A549 (cell line): ENCODE measurements around the gene AAK1. TPM values are rescaled to one million over a fixed set of nuclear protein-coding genes. Genes with fewer than 3 reads are reported as not detected.

Experiments used
- ATAC-seq, 2 experiments: fragments of 200-7000 bp in 1 of 2; fragments of >200 bp in 1 of 2; cut with Nextera tagmentation in 1 of 2; cut with Tn5 transposase in 1 of 2; 3 replicates each; pipeline versions ENCODE4 v1.8.0 to v1.9.1; 2018 to 2020; ENCODE audit warnings: mild to moderate bottlenecking in 1 of 2, moderate library complexity in 1 of 2
- CTCF ChIA-PET: fragments of 300-600 bp; sonication (Branson Sonifier 250); formaldehyde crosslinking; extraction: SDS; loops from one replicate; lab custom pipeline; 2021; ENCODE audit warnings: antibody characterized with exemption, inconsistent platforms; lab: Yijun Ruan, JAX
- POLR2A ChIA-PET: fragments of 350-600 bp; formaldehyde crosslinking; extraction: SDS; loops from one replicate; lab custom pipeline; 2021; ENCODE audit warnings: antibody characterized with exemption, inconsistent platforms; lab: Yijun Ruan, JAX
- DNase-seq, 2 experiments: peaks; one replicate each; pipeline versions ENCODE4 v3.0.0 to v3.0.0-alpha.2; 2011 to 2016; ENCODE audit warnings: low read depth in 1 of 2, low spot score in 1 of 2
- FAIRE-seq: peaks from 2 replicates; lab custom pipeline; 2011; peaks lifted over from hg19 to GRCh38; lab: Jason Lieb, UNC
- H3K27ac ChIP-seq, 2 experiments: fragments of >200 bp; sonication (Bioruptor Twin); formaldehyde crosslinking; 3 replicates each; pipeline ENCODE4 v1.5.1; 2016 to 2017
- H3K4me1 ChIP-seq: fragments of >200 bp; sonication (Bioruptor Twin); formaldehyde crosslinking; 3 replicates; pipeline ENCODE4 v1.6.1; 2016
- H3K4me2 ChIP-seq: fragments of >200 bp; sonication (Bioruptor Twin); formaldehyde crosslinking; 3 replicates; pipeline ENCODE4 v1.6.1; 2016
- H3K4me3 ChIP-seq: fragments of >200 bp; sonication (Bioruptor Twin); formaldehyde crosslinking; 3 replicates; pipeline ENCODE4 v1.5.1; 2016
- H3K9me3 ChIP-seq: fragments of >200 bp; sonication (Bioruptor Twin); formaldehyde crosslinking; 3 replicates; pipeline ENCODE4 v1.6.1; 2016
- BHLHE40 ChIP-seq: IDR thresholded peaks from 2 replicates; pipeline ENCODE4 v1.6.1; 2012; ENCODE audit warnings: low read depth, low read length, inconsistent platforms
- EHF ChIP-seq: fragments of 250-450 bp; sonication (Bioruptor Pico); IDR thresholded peaks from 2 replicates; pipeline ENCODE4 v1.5.0; 2020; ENCODE audit warnings: mild to moderate bottlenecking
- EHMT2 ChIP-seq: fragments of 200-600 bp; sonication (generic); IDR thresholded peaks from 2 replicates; pipeline ENCODE4 v1.6.1; 2016; ENCODE audit warnings: antibody characterized with exemption, low read depth, mild to moderate bottlenecking, moderate library complexity
- FOSB ChIP-seq: fragments of 250-450 bp; sonication (Bioruptor Pico); IDR thresholded peaks from 2 replicates; pipeline ENCODE4 v1.5.0; 2020; ENCODE audit warnings: mild to moderate bottlenecking, moderate library complexity
- FOSL2 ChIP-seq, 2 experiments: fragments of 450-650 bp in 1 of 2; fragments of >200 bp in 1 of 2; sonication (Bioruptor Twin) in 1 of 2; formaldehyde crosslinking; IDR thresholded peaks; 2 replicates each; pipeline versions ENCODE4 v1.5.0 to v1.6.1; 2016 to 2020; ENCODE audit warnings: mild to moderate bottlenecking in 1 of 2, moderate library complexity in 1 of 2
- GATA3 ChIP-seq: IDR thresholded peaks from 2 replicates; pipeline ENCODE4 v1.6.1; 2012; ENCODE audit warnings: borderline replicate concordance
- HDAC2 ChIP-seq: fragments of 200-600 bp; sonication (generic); IDR thresholded peaks from 2 replicates; pipeline ENCODE4 v1.6.1; 2016
- HOXB13 ChIP-seq: fragments of 250-450 bp; sonication (Bioruptor Pico); IDR thresholded peaks from 2 replicates; pipeline ENCODE4 v1.5.0; 2020; ENCODE audit warnings: low read depth, mild to moderate bottlenecking, moderate library complexity
- HOXB5 ChIP-seq: fragments of 250-450 bp; sonication (Bioruptor Pico); IDR thresholded peaks from 2 replicates; pipeline ENCODE4 v1.5.0; 2020; ENCODE audit warnings: mild to moderate bottlenecking, moderate library complexity
- JUN ChIP-seq, 2 experiments: fragments of >200 bp; sonication (Bioruptor Twin); formaldehyde crosslinking; IDR thresholded peaks; 2 replicates in 1 of 2; 3 replicates in 1 of 2; pipeline ENCODE4 v1.6.1; 2016 to 2017
- KDM1A ChIP-seq: fragments of 200-600 bp; sonication (generic); IDR thresholded peaks from 2 replicates; pipeline ENCODE4 v1.6.1; 2016; ENCODE audit warnings: low read depth, mild to moderate bottlenecking
- KDM5A ChIP-seq: fragments of 200-600 bp; sonication (generic); IDR thresholded peaks from 2 replicates; pipeline ENCODE4 v1.6.1; 2016; ENCODE audit warnings: antibody characterized with exemption, mild to moderate bottlenecking
- MYC ChIP-seq: IDR thresholded peaks from 2 replicates; pipeline ENCODE4 v1.6.1; 2012; ENCODE audit warnings: mild to moderate bottlenecking, inconsistent platforms, low read length, improper control_type of control experiment, borderline replicate concordance
- NFE2L2 ChIP-seq: fragments of 150-350 bp; conservative IDR thresholded peaks from 2 replicates; pipeline ENCODE4 v1.6.1; 2014; ENCODE audit warnings: low read length
- PHF8 ChIP-seq: fragments of 200-600 bp; sonication (generic); IDR thresholded peaks from 2 replicates; pipeline ENCODE4 v1.6.1; 2016; ENCODE audit warnings: low read depth, mild to moderate bottlenecking, antibody characterized with exemption, moderate library complexity, borderline replicate concordance
- RCOR1 ChIP-seq: fragments of 150-350 bp; IDR thresholded peaks from 2 replicates; pipeline ENCODE4 v1.6.1; 2014; ENCODE audit warnings: antibody characterized with exemption, low read length, low read depth
- RFX5 ChIP-seq: fragments of 450-650 bp; IDR thresholded peaks from 2 replicates; pipeline ENCODE4 v1.7.1; 2014; ENCODE audit warnings: antibody characterized with exemption, mild to moderate bottlenecking, moderate library complexity
- TFCP2L1 ChIP-seq: fragments of 250-450 bp; sonication (Bioruptor Pico); IDR thresholded peaks from 2 replicates; pipeline ENCODE4 v1.5.0; 2021; ENCODE audit warnings: mild to moderate bottlenecking
- ZFP36 ChIP-seq: fragments of 450-650 bp; IDR thresholded peaks from 2 replicates; pipeline ENCODE4 v1.6.1; 2014; ENCODE audit warnings: borderline replicate concordance; ENCODE audit not compliant: partially characterized antibody
- ZNF302 ChIP-seq: fragments of 250-450 bp; sonication (Bioruptor Pico); IDR thresholded peaks from 2 replicates; pipeline ENCODE4 v1.9.0; 2021; ENCODE audit warnings: inconsistent platforms, mild to moderate bottlenecking, moderate library complexity
- WGBS: methylation state at CpG from one replicate; pipeline ENCODE4 v1.1.6; 2017; ENCODE audit errors: missing lambda C conversion rate; 5-methylcytosine and 5-hydroxymethylcytosine counted together
- polyA plus RNA-seq, 4 experiments: library from polyadenylated mRNA; depleted of rRNA in 3 of 4; stranded (reverse); fragments of >200 nt; fragmentation: RNase III in 1 of 4; extraction: RNeasy Plus Mini Kit Qiagen cat#74134 plus additional on column Dnase treatment in 1 of 4; gene quantifications; 2 replicates in 3 of 4; 3 replicates in 1 of 4; pipeline ENCODE4 v1.2.3, GENCODE V29; 2011 to 2017
- TF ChIP-seq, protein P1 (sequence below): fragments of 200-600 bp; sonication (generic); IDR thresholded peaks from 2 replicates; pipeline ENCODE4 v1.6.1; 2016; ENCODE audit warnings: antibody characterized with exemption, mild to moderate bottlenecking, moderate library complexity
- TF ChIP-seq, protein P2 (sequence below): IDR thresholded peaks from 2 replicates; pipeline ENCODE4 v1.6.1; 2012
- TF ChIP-seq, protein P3 (sequence below): fragments of 450-650 bp; IDR thresholded peaks from 2 replicates; pipeline ENCODE4 v1.6.1; 2014; ENCODE audit warnings: antibody characterized with exemption
- TF ChIP-seq, protein P4 (sequence below): IDR thresholded peaks from 2 replicates; pipeline ENCODE4 v1.6.1; 2012; ENCODE audit warnings: low read depth, borderline replicate concordance
- TF ChIP-seq, protein P5 (sequence below): fragments of 250-450 bp; sonication (Bioruptor Pico); IDR thresholded peaks from 2 replicates; pipeline ENCODE4 v1.5.0; 2020; ENCODE audit warnings: low read depth, mild to moderate bottlenecking, moderate library complexity
- TF ChIP-seq, protein P6 (sequence below): IDR thresholded peaks from 2 replicates; pipeline ENCODE4 v1.6.1; 2012

AAK1 gene
- polyA plus RNA-seq, 2 of the 4 experiments (the other 2 are of a cell fraction), result 15.9 to 25.7 TPM

DNA sequence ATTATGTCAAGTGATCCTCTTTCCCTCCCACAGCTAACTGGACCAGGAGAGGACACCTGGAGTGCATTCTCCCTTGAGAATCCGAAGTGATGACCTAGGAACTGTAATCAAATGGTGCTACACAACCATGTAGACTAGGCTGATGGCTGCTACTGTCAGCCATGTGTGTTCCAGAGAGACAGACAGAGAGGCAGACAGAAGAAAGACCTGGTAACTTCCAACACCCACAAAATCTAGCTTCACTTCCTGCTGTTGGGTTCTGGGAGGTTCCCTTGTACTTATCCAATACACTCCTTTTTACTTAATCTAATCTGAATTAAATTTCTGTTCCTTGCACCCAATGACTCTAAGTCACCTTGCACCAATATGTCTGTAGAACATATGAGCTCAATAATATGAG is 72.3 kb downstream of the AAK1 start:
- Histone ChIP-seq H3K27ac (0 out of 6 replicates have a peak overlapping the region, but pooled peaks of 1 of the 2 experiments have one; percentile 22), H3K9me3 (no peaks in the 10 kb centered on the region)
- no peak for FAIRE-seq
- CTCF ChIA-PET, result interaction anchor here (0.5 to 2.3 kb wide), 6 partner anchors 10 to 149 kb away, joined by 3 to 12 read pairs (median 5); no protein-coding TSS in a partner anchor
- TF ChIP-seq, protein P1, sequence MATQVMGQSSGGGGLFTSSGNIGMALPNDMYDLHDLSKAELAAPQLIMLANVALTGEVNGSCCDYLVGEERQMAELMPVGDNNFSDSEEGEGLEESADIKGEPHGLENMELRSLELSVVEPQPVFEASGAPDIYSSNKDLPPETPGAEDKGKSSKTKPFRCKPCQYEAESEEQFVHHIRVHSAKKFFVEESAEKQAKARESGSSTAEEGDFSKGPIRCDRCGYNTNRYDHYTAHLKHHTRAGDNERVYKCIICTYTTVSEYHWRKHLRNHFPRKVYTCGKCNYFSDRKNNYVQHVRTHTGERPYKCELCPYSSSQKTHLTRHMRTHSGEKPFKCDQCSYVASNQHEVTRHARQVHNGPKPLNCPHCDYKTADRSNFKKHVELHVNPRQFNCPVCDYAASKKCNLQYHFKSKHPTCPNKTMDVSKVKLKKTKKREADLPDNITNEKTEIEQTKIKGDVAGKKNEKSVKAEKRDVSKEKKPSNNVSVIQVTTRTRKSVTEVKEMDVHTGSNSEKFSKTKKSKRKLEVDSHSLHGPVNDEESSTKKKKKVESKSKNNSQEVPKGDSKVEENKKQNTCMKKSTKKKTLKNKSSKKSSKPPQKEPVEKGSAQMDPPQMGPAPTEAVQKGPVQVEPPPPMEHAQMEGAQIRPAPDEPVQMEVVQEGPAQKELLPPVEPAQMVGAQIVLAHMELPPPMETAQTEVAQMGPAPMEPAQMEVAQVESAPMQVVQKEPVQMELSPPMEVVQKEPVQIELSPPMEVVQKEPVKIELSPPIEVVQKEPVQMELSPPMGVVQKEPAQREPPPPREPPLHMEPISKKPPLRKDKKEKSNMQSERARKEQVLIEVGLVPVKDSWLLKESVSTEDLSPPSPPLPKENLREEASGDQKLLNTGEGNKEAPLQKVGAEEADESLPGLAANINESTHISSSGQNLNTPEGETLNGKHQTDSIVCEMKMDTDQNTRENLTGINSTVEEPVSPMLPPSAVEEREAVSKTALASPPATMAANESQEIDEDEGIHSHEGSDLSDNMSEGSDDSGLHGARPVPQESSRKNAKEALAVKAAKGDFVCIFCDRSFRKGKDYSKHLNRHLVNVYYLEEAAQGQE, result no peak
- TF ChIP-seq NFE2L2 (no peak), BHLHE40 (no peak), KDM5A (no peak), TFCP2L1 (CRISPR knock-in tag) (no peak), ZFP36 (no peak), KDM1A (no peak), HOXB5 (CRISPR knock-in tag) (no peak), RFX5 (no peak), GATA3 (no peak), EHF (CRISPR knock-in tag) (no peak), EHMT2 (no peak), HOXB13 (CRISPR knock-in tag) (no peak), PHF8 (no peak), MYC (no peak)
- TF ChIP-seq, protein P2, sequence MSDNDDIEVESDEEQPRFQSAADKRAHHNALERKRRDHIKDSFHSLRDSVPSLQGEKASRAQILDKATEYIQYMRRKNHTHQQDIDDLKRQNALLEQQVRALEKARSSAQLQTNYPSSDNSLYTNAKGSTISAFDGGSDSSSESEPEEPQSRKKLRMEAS, result no peak
- TF ChIP-seq, protein P3, sequence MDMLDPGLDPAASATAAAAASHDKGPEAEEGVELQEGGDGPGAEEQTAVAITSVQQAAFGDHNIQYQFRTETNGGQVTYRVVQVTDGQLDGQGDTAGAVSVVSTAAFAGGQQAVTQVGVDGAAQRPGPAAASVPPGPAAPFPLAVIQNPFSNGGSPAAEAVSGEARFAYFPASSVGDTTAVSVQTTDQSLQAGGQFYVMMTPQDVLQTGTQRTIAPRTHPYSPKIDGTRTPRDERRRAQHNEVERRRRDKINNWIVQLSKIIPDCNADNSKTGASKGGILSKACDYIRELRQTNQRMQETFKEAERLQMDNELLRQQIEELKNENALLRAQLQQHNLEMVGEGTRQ, result no peak
- TF ChIP-seq, all 56 proteins: peak for 0
- 92% methylated on average over 1 of the region's 1 CpG for WGBS
- no peak for ATAC-seq
- POLR2A ChIA-PET, result no interaction called here
- no peak for DNase-seq
- H3K4me2 ChIP-seq, result peak overlapping the region; percentile 50; the same call in 2 of the 3 replicates
- no peak overlapping the region for H3K4me3 ChIP-seq
- peaks cover 60% of the 10 kb centered on the region for H3K4me1 ChIP-seq

DNA sequence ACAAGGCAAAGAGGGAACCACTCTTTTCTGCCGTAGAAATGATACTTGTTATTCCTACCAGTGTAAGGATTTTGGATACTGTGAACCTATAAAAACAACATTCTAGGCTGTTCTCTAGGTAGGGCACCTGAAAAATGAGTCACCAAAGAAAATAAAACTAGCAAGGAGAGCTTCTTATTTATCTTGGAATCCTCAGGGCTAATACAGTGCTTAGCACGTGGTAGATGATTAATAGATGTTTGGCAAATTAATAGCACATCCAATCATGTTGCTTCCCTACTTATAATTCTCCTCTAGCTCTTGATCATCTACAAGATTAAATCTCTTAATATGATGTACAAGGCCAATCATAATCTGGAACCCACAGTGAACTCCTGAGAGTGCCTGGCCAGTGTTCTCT is 73.1 kb downstream of the AAK1 start:
- DNase-seq, result no peak
- no peak overlapping the region for H3K4me3 ChIP-seq
- H3K4me1 ChIP-seq, result peaks cover 61% of the 10 kb centered on the region
- FAIRE-seq, result no peak
- peak overlapping the region; percentile 50 for H3K4me2 ChIP-seq
- no peak for ATAC-seq
- no peaks in the 10 kb centered on the region for H3K9me3 ChIP-seq
- POLR2A ChIA-PET, result no interaction called here
- WGBS, result 35% methylated on average over 2 of the region's 2 CpGs
- CTCF ChIA-PET, result interaction anchor here (1.2 to 2.3 kb wide), 7 partner anchors 9 to 150 kb away, joined by 3 to 12 read pairs (median 5); no protein-coding TSS in a partner anchor
- H3K27ac ChIP-seq, result peak overlapping the region in 1 of 2 experiments; percentile 22; a peak in 1 of 6 replicates
- TF ChIP-seq FOSL2 (IDR thresholded peaks at IDR 0.05) (no peak), FOSL2 (CRISPR knock-in tag; IDR thresholded peaks at IDR 0.05) (peak; percentile 52)
- TF ChIP-seq, protein P2, result no peak

DNA sequence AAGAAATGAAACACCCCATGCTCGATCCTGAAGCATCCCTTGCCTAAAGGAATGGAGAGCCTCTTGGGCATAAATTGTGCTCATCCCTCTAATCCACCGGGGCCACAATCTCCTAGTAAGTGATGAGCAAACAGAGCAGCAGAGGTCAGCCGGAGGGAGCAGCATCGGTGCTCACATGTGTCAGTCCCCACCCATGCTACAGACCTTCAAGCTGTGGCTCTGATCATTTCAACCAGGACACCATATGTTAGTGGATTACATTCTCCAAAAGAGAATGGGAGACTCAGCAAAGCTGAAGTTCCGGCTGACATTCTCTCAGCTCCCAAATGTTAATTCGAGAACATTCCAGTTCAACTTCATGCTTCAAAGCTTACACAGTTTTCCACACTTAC is 75.6 kb downstream of the AAK1 start:
- no peaks in the 10 kb centered on the region for H3K9me3 ChIP-seq
- ChIA-PET CTCF (interaction anchor here (0.7 to 5.7 kb wide), 8 partner anchors 10 to 166 kb away, joined by 3 to 66 read pairs (median 3); no protein-coding TSS in a partner anchor), POLR2A (no interaction called here)
- peak in 1 of 2 experiments; percentile 52; a peak in 3 of 6 replicates for ATAC-seq
- FAIRE-seq, result no peak
- peaks cover 63% of the 10 kb centered on the region for H3K4me1 ChIP-seq
- H3K4me2 ChIP-seq, result peak overlapping the region; percentile 30
- H3K27ac ChIP-seq, result peak overlapping the region in 1 of 2 experiments; percentile 61; a peak in 2 of 6 replicates
- no peak for DNase-seq
- 37% methylated on average over 6 of the region's 6 CpGs for WGBS
- H3K4me3 ChIP-seq, result no peak overlapping the region
- TF ChIP-seq, protein P4, sequence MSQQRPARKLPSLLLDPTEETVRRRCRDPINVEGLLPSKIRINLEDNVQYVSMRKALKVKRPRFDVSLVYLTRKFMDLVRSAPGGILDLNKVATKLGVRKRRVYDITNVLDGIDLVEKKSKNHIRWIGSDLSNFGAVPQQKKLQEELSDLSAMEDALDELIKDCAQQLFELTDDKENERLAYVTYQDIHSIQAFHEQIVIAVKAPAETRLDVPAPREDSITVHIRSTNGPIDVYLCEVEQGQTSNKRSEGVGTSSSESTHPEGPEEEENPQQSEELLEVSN, result no peak
- no peak for TF ChIP-seq GATA3
- no peak for TF ChIP-seq TFCP2L1 (CRISPR knock-in tag)
- TF ChIP-seq HDAC2, result no peak
- TF ChIP-seq ZNF302 (CRISPR knock-in tag), result no peak
- TF ChIP-seq JUN (IDR thresholded peaks at IDR 0.05), result no peak
- no peak for TF ChIP-seq PHF8
- no peak for TF ChIP-seq HOXB13 (CRISPR knock-in tag)
- TF ChIP-seq, protein P5, sequence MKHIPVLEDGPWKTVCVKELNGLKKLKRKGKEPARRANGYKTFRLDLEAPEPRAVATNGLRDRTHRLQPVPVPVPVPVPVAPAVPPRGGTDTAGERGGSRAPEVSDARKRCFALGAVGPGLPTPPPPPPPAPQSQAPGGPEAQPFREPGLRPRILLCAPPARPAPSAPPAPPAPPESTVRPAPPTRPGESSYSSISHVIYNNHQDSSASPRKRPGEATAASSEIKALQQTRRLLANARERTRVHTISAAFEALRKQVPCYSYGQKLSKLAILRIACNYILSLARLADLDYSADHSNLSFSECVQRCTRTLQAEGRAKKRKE (CRISPR knock-in tag), result no peak
- no peak for TF ChIP-seq FOSB (CRISPR knock-in tag)
- TF ChIP-seq RCOR1, result no peak
- TF ChIP-seq, protein P6, sequence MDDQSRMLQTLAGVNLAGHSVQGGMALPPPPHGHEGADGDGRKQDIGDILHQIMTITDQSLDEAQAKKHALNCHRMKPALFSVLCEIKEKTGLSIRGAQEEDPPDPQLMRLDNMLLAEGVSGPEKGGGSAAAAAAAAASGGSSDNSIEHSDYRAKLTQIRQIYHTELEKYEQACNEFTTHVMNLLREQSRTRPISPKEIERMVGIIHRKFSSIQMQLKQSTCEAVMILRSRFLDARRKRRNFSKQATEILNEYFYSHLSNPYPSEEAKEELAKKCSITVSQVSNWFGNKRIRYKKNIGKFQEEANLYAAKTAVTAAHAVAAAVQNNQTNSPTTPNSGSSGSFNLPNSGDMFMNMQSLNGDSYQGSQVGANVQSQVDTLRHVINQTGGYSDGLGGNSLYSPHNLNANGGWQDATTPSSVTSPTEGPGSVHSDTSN, result no peak
